ENCODE results near the gene METTL8. TPM values are rescaled to one million over a fixed set of nuclear protein-coding genes. Genes with fewer than 3 reads are reported as not detected.

Gene METTL8
- total and polyA plus RNA-seq, 7 donors, result 3.0 to 15.5 (median 10.8) TPM

DNA sequence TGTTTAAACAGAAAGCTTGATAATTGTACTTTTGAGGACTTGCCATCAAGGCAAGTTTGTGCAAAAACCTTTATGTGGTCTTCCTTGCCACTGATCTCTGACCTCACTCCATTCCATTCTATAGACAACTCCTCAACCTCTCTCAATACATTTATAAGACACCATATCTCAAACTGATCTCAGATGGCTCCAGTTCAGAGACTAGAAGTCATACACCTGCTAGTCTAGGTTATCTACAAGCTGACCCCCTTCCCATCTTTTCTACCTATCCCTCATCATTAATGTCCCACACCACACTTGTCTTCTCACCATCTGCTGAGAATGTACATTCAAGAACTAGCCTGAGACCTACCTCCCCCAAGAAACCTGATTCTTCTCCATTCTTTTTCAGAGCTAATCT lies 113.1 kb downstream of the METTL8 start:
- TF ChIP-seq, protein P1, sequence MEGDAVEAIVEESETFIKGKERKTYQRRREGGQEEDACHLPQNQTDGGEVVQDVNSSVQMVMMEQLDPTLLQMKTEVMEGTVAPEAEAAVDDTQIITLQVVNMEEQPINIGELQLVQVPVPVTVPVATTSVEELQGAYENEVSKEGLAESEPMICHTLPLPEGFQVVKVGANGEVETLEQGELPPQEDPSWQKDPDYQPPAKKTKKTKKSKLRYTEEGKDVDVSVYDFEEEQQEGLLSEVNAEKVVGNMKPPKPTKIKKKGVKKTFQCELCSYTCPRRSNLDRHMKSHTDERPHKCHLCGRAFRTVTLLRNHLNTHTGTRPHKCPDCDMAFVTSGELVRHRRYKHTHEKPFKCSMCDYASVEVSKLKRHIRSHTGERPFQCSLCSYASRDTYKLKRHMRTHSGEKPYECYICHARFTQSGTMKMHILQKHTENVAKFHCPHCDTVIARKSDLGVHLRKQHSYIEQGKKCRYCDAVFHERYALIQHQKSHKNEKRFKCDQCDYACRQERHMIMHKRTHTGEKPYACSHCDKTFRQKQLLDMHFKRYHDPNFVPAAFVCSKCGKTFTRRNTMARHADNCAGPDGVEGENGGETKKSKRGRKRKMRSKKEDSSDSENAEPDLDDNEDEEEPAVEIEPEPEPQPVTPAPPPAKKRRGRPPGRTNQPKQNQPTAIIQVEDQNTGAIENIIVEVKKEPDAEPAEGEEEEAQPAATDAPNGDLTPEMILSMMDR (IDR thresholded peaks at IDR 0.05), result no peak
- Histone ChIP-seq H3K4me1 (peaks cover 10% of the 10 kb centered on the region), H3K9me3 (no peaks in the 10 kb centered on the region), H3K4me3 (no peak overlapping the region), H3K36me3 (ENCODE audit: insufficient read depth in 1 of 2, low read depth in 1 of 2) (peaks cover 0 to 15% of the 10 kb centered on the region in 2 donors), H3K27ac (no peak overlapping the region), H3K27me3 (ENCODE audit: insufficient read depth in 3 of 3, low read length in 2 of 3) (no peaks in the 10 kb centered on the region)
- ATAC-seq, result no peak
- intact Hi-C loops (cut with DNase I), result no loop called here
- DNase-seq, result no peak

DNA sequence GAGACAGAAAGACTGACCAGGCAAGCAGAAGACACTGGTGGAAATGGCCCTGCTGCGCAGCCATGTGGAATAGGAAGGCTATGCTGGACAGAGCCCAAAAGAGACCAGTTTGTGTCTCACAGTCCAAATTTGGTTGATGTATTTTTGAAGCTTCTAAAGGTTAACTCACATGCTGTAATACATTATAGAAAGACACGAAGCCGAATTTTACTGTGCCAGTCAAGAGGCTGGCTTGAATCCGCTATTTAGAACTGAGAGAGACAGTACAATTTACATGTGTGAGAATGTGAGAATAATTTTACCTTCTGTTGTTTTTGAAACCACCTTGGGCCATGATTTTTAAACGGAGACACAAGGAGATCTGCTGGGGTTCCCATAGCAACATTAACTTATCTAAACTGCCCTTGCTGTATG lies 113.6 kb downstream of the METTL8 start:
- intact Hi-C loops (cut with DNase I), result no loop called here
- TF ChIP-seq, protein P1 (IDR thresholded peaks at IDR 0.05), result no peak
- ATAC-seq (no peak), DNase-seq (no peak)
- Histone ChIP-seq H3K27me3 (ENCODE audit: insufficient read depth in 3 of 3, low read length in 2 of 3) (no peaks in the 10 kb centered on the region), H3K9me3 (no peaks in the 10 kb centered on the region), H3K4me1 (peaks cover 10% of the 10 kb centered on the region), H3K27ac (no peak overlapping the region), H3K4me3 (no peak overlapping the region), H3K36me3 (ENCODE audit: insufficient read depth in 1 of 2, low read depth in 1 of 2) (peaks cover 0 to 15% of the 10 kb centered on the region in 2 donors)
- WGBS, 3 donors, result 86 to 91% (median 86%) methylated on average over 5 of the region's 5 CpGs

DNA sequence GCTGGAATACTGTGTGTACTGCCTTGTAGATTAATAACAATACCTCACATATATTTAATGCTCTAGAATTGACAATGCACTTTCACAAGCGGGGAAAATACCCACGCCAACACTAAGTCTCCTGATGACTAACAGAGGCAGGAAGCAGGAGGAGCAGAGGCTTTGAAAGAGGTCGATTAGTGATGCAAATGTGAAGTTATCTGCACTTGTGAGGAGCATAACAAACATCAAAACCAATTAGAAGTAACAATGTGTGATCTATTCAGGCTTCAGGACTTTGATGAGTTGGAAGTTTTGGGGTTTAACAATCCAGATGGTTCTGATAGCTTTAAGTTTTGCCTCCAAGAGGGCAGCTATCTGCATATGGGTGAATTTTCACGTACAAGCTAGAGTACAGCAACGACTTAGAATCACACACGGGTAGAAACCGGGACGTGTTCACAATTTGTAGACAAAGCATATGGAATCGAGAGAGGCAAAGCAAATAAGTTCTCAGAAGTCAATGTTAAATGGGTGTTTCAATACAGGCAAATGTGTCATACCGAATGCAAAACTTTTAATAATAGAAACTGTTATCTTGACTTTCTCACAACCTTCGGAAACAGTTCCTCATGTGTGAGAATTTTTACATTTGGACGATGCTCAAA lies 114.5 kb downstream of the METTL8 start:
- ATAC-seq (no peak), DNase-seq (no peak)
- Histone ChIP-seq H3K36me3 (ENCODE audit: insufficient read depth in 1 of 2, low read depth in 1 of 2) (peaks cover 0 to 10% of the 10 kb centered on the region in 2 donors), H3K27me3 (ENCODE audit: insufficient read depth in 3 of 3, low read length in 2 of 3) (no peaks in the 10 kb centered on the region), H3K4me1 (peaks cover 10% of the 10 kb centered on the region), H3K27ac (no peak overlapping the region), H3K9me3 (no peaks in the 10 kb centered on the region), H3K4me3 (no peak overlapping the region)
- intact Hi-C loops (cut with DNase I), result no loop called here
- 72 to 76% (median 74%) methylated on average over 12 of the region's 12 CpGs for WGBS, 3 donors
- TF ChIP-seq, protein P1 (IDR thresholded peaks at IDR 0.05), result no peak

DNA sequence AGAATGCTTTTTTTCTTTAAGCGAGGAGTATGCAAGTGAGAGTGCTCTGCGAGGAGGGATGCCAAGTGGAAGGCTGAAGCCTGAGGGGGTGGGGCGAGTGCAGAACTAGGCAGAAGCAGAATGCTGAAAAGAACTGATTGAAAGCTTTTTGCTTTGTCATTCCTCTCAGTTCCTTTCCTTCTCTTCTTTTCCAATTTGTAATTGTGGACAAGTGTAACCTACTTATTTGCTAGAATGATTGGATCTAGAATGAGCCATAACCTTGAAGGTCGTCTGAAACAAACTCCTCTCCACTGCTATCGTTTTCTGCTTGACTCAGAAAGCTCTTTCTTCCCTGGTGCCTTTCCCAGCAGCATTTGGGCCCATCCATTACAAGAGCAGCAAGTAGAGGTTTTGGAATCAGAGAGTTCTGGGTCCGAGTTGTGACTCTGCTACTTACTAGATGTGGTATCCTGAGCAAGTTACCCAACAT lies 115.3 kb downstream of the METTL8 start:
- ATAC-seq (no peak), DNase-seq (no peak)

More for the DNA sequence above, 115.3 kb downstream of the METTL8 start:
- no peak overlapping the region for H3K27ac ChIP-seq
- WGBS, 3 donors, result 22 to 36% (median 22%) methylated on average over 6 of the region's 6 CpGs
- peaks cover 10% of the 10 kb centered on the region for H3K4me1 ChIP-seq
- intact Hi-C loops (cut with DNase I), result no loop called here
- no peaks in the 10 kb centered on the region for H3K27me3 ChIP-seq (ENCODE audit: insufficient read depth in 3 of 3, low read length in 2 of 3)
- H3K4me3 ChIP-seq, result no peak overlapping the region
- H3K36me3 ChIP-seq (ENCODE audit: insufficient read depth in 1 of 2, low read depth in 1 of 2), result peaks cover 0 to 2% of the 10 kb centered on the region in 2 donors
- TF ChIP-seq, protein P1 (IDR thresholded peaks at IDR 0.05), result no peak
- H3K9me3 ChIP-seq, result no peaks in the 10 kb centered on the region

Data from psoas muscle (tissue), 8 donors.